ENCODE data around the gene SOX4. TPM values are rescaled to one million over a fixed set of nuclear protein-coding genes. Genes with fewer than 3 reads are reported as not detected.

Gene SOX4
- total RNA-seq, 2 donors from 2014 or later, result 95.9 to 96.7 TPM

DNA sequence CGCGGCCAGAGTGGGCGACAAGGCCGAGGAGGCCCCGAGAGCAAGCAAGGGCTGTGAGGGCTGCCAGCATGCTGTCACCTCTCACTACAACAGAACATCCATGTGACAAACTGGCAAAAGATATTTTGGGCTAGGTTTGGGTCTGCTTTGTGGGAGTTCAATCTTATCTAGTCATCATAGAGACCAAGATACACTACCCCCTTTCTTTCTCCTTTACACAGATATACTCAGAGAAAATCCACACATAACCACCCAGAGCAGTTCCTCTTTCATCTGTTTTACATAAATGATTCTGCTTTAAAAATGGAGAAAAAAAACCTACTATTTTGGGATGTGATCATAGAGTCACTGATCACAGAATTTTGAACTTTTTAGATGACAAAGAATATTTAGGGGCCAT, 16.8 kb downstream of the SOX4 start:
- TF ChIP-seq, protein P1, sequence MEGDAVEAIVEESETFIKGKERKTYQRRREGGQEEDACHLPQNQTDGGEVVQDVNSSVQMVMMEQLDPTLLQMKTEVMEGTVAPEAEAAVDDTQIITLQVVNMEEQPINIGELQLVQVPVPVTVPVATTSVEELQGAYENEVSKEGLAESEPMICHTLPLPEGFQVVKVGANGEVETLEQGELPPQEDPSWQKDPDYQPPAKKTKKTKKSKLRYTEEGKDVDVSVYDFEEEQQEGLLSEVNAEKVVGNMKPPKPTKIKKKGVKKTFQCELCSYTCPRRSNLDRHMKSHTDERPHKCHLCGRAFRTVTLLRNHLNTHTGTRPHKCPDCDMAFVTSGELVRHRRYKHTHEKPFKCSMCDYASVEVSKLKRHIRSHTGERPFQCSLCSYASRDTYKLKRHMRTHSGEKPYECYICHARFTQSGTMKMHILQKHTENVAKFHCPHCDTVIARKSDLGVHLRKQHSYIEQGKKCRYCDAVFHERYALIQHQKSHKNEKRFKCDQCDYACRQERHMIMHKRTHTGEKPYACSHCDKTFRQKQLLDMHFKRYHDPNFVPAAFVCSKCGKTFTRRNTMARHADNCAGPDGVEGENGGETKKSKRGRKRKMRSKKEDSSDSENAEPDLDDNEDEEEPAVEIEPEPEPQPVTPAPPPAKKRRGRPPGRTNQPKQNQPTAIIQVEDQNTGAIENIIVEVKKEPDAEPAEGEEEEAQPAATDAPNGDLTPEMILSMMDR (conservative IDR thresholded peaks at IDR 0.05), result no peak
- no peak overlapping the region for H3K4me3 ChIP-seq (ENCODE audit: low read length)
- no peak overlapping the region for H3K27ac ChIP-seq (ENCODE audit: low read depth, low read length)
- WGBS, 2 experiments (ENCODE audit: insufficient coverage in 1 of 2, insufficient read length in 1 of 2), result 97% methylated on average over 5 of the region's 5 CpGs; no CpG with 5 or more reads in 1 of the 2 experiments
- H3K27me3 Mint-ChIP-seq (ENCODE audit: insufficient read depth), result no peaks in the 10 kb centered on the region
- peaks cover 9% of the 10 kb centered on the region for H3K4me1 Mint-ChIP-seq
- peaks cover 3% of the 10 kb centered on the region for H3K36me3 Mint-ChIP-seq (ENCODE audit: low read depth)
- H3K4me3 Mint-ChIP-seq, result no peak overlapping the region
- no peaks in the 10 kb centered on the region for H3K36me3 ChIP-seq (ENCODE audit: control insufficient read depth, insufficient read depth, low read length)
- DNase-seq, result no peak
- no peaks in the 10 kb centered on the region for H3K9me3 ChIP-seq (ENCODE audit: control insufficient read depth, low read length)
- H3K9me3 Mint-ChIP-seq, result no peaks in the 10 kb centered on the region
- no peak overlapping the region for H3K9ac ChIP-seq (ENCODE audit: extremely low read depth, low read length, poor library complexity, severe bottlenecking)
- no peak overlapping the region for H3K27ac Mint-ChIP-seq
- H3K4me1 ChIP-seq (ENCODE audit: control insufficient read depth, insufficient read depth, low read length), result peaks cover 3% of the 10 kb centered on the region
- H3K27me3 ChIP-seq (ENCODE audit: control insufficient read depth, insufficient read depth, low read length, poor library complexity, severe bottlenecking), result no peaks in the 10 kb centered on the region

DNA sequence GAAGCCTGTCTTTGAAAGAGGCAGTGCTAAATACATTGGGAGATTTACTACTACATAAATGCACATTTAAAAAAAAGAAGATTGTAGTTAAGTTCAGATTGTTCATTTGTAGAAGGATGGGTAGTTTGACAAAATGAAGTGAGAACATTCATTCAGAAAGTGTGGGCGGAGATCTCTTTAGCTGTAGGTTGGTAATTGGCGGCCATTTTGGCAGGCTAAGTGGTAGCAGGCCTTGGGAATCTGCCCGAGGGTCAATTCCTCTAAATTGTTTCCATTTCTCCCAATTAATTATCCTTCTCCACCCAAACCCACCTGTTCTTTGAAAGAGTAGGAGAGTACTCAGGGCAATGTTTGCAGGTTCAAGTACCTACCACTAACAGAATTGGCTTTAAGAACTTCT, 17.9 kb downstream of the SOX4 start:
- H3K36me3 Mint-ChIP-seq (ENCODE audit: low read depth), result peaks cover 3% of the 10 kb centered on the region
- no peaks in the 10 kb centered on the region for H3K27me3 Mint-ChIP-seq (ENCODE audit: insufficient read depth)
- H3K4me3 ChIP-seq (ENCODE audit: low read length), result no peak overlapping the region
- TF ChIP-seq, protein P1 (conservative IDR thresholded peaks at IDR 0.05), result no peak
- H3K27ac ChIP-seq (ENCODE audit: low read depth, low read length), result no peak overlapping the region
- no peaks in the 10 kb centered on the region for H3K27me3 ChIP-seq (ENCODE audit: control insufficient read depth, insufficient read depth, low read length, poor library complexity, severe bottlenecking)
- H3K4me1 Mint-ChIP-seq, result peaks cover 17% of the 10 kb centered on the region
- H3K9me3 ChIP-seq (ENCODE audit: control insufficient read depth, low read length), result no peaks in the 10 kb centered on the region
- no peaks in the 10 kb centered on the region for H3K9me3 Mint-ChIP-seq
- no peak overlapping the region for H3K9ac ChIP-seq (ENCODE audit: extremely low read depth, low read length, poor library complexity, severe bottlenecking)
- no peak for DNase-seq
- H3K36me3 ChIP-seq (ENCODE audit: control insufficient read depth, insufficient read depth, low read length), result no peaks in the 10 kb centered on the region
- H3K4me1 ChIP-seq (ENCODE audit: control insufficient read depth, insufficient read depth, low read length), result peaks cover 3% of the 10 kb centered on the region
- WGBS, 2 experiments (ENCODE audit: insufficient coverage in 1 of 2, insufficient read length in 1 of 2), result 92% methylated on average over 2 to 3 of the region's 3 CpGs
- H3K4me3 Mint-ChIP-seq, result no peak overlapping the region
- H3K27ac Mint-ChIP-seq, result no peak overlapping the region

DNA sequence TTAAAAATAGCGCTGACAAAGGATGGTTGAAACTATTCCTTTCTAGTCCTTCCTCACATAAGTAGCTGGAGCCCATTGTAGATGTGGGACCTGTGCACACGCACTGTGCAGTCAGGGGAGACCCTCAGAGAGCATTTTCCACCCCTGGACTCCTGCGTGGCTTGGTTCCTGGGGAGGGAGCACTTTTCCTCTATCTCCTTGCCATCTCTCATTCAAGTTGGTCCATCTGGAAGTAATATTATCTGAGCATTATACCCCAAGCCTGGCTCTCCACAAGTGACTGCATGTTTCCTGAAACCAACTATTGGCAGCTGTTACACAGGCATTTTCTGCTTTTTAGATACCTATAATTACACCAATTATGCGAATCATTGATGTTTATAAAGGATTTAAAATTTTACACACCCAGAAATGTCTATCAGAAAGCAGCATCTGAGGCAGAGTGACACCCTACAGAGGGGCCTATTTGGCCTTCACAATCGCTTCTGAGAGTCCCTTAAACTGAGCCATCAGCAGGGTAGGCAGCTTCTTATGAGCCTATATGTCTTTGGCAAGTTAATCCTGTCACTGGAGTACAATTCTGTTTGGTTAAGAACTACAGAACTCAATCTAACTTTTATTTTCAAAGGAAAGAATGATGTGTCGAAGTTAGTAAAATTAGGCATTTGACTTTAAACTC, 18.7 kb downstream of the SOX4 start:
- Histone ChIP-seq H3K9ac (ENCODE audit: extremely low read depth, low read length, poor library complexity, severe bottlenecking) (no peak overlapping the region), H3K4me3 (ENCODE audit: low read length) (no peak overlapping the region), H3K27ac (ENCODE audit: low read depth, low read length) (no peak overlapping the region), H3K36me3 (ENCODE audit: control insufficient read depth, insufficient read depth, low read length) (no peaks in the 10 kb centered on the region), H3K27me3 (ENCODE audit: control insufficient read depth, insufficient read depth, low read length, poor library complexity, severe bottlenecking) (no peaks in the 10 kb centered on the region), H3K4me1 (ENCODE audit: control insufficient read depth, insufficient read depth, low read length) (peaks cover 3% of the 10 kb centered on the region), H3K9me3 (ENCODE audit: control insufficient read depth, low read length) (no peaks in the 10 kb centered on the region)
- 89 to 92% methylated on average over 3 to 6 of the region's 6 CpGs for WGBS, 2 experiments (ENCODE audit: insufficient coverage in 1 of 2, insufficient read length in 1 of 2)
- peaks cover 17% of the 10 kb centered on the region for H3K4me1 Mint-ChIP-seq
- H3K27me3 Mint-ChIP-seq (ENCODE audit: insufficient read depth), result no peaks in the 10 kb centered on the region
- no peaks in the 10 kb centered on the region for H3K9me3 Mint-ChIP-seq
- DNase-seq, result no peak
- H3K36me3 Mint-ChIP-seq (ENCODE audit: low read depth), result peaks cover 3% of the 10 kb centered on the region
- no peak overlapping the region for H3K27ac Mint-ChIP-seq
- no peak overlapping the region for H3K4me3 Mint-ChIP-seq
- TF ChIP-seq, protein P1 (conservative IDR thresholded peaks at IDR 0.05), result no peak
